ENCODE data around the gene SRGAP1.

Gene SRGAP1

DNA sequence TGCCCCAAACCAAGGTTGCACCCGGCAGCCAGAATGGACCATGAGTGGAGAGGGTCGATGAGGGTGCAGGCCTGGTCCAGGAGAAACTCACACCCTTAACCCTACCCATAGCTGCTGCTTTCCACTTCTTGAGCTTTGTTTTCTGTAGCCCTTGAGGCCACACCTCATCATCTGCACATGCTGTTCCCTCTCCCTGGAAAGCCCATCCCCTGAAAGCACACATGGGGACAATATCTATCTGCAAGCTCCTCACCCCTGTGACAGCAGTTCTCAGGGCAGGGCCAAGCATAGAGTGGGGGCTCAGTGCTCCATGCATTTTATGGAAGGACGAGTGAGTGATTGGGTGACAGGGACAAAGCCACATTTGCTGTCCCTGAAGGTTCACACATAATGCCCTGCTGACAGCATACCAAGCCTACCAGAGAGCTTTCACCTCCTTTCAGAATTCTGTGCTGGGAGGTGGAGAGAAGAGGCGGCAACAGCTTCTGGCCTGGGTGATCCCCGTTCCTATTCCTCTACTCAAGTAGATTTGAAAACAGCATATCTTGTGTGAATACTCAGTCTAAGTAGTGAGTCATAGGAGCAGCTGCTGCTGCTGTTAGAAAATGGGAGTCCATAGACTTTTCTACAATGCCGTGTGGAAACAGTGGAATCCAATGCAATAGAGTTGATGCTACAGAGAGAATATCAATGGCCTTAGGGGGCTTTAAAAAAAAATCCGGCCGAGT is 44.6 kb downstream of the SRGAP1 start:
- Histone ChIP-seq H3K4me1 (peaks cover 18% of the 10 kb centered on the region), H3K4me3 (no peak overlapping the region), H3K9me3 (no peaks in the 10 kb centered on the region), H3K36me3 (replicated peaks) (no peaks in the 10 kb centered on the region), H3K27me3 (ENCODE audit: low read depth) (no peaks in the 10 kb centered on the region)
- DNase-seq (ENCODE audit: low spot score in 2 of 2): no peak
- in situ Hi-C loops (cut with MboI; ENCODE audit: low sequenced_read_pairs): no loop called here

DNA sequence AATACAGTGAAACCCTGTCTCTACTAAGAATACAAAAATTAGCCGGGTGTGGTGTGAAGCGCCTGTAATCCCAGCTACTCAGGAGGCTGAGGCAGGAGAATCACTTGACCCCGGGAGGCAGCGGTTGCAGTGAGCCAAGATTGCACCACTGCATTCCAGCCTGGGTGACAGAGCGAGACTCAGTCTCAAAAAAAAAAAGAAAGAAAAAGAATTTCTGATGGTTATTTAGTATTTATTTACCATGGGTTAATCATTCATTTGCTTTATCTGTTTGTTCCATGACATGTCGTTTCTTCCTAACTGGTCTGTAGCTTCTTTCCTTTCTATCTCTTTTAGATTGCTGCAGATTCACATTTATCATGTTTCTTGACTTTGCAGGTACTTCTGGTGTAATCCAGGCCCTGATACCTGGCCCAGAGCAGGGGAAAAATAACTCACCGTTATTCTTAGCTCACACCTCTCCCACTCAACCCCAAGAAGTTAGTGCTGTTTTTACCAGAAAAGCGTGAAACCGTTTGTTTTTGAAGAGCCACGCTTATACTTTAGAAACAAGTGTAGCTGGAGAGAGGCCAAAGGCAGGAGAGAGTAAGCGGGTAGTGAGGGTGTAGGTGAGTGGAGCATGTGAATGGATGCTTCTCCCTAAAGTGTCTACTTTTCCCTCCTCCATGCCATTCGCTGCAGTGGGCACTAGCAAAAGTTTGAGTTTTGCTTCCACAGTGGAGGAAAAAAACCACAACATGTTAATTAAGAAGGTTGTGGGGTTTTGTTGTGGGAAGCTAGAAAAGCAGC is 45.4 kb downstream of the SRGAP1 start:
- in situ Hi-C loops (cut with MboI; ENCODE audit: low sequenced_read_pairs): no loop called here
- peaks cover 19% of the 10 kb centered on the region for H3K4me1 ChIP-seq
- H3K9me3 ChIP-seq: no peaks in the 10 kb centered on the region
- no peak overlapping the region for H3K4me3 ChIP-seq
- no peak for DNase-seq (ENCODE audit: low spot score in 2 of 2)
- H3K27me3 ChIP-seq (ENCODE audit: low read depth): no peaks in the 10 kb centered on the region
- no peaks in the 10 kb centered on the region for H3K36me3 ChIP-seq (replicated peaks)

DNA sequence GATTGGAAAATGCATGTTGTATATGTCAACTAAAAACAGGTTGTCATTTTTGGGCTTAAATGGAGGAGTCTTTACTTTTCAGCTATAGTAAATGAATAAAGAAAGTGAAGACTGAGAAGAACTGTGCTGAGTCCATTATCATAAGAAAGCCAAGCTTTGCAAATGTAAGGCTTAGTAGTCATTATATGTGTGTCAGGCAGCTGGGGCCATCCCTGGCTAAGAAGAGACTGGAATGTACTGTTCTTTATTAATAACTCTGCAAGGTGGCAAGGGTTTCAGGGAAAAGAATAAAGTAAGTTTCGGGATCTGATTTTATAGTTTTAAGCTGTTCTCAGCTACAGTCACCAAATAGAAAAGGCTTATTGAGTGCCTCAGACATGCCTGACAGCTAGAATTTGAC is 48.7 kb downstream of the SRGAP1 start:
- DNase-seq (ENCODE audit: low spot score in 2 of 2): peak; percentile 81 to 100
- Histone ChIP-seq H3K27me3 (ENCODE audit: low read depth) (no peaks in the 10 kb centered on the region), H3K9me3 (no peaks in the 10 kb centered on the region), H3K36me3 (replicated peaks) (no peaks in the 10 kb centered on the region), H3K4me1 (peaks cover 38% of the 10 kb centered on the region), H3K4me3 (no peak overlapping the region)
- in situ Hi-C loops (cut with MboI; ENCODE audit: low sequenced_read_pairs): no loop called here

DNA sequence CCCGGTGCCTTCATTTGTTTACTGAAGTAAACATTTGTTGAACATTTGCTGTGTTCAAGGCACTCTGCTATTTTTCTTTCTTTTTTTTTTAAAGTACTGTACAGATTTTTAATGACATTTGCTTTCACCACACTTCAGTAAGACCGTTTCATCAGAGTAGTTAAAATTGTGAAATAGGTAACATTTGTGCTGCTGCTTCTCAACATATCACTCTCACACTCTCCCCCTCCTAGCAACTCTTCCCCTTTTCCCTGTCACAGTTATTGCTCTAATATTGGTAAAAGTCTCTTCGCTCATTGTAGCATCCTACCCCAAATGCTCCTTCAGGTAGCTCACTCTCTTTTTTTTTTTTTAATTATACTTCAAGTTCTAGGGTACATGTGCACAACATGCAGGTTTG is 49.6 kb downstream of the SRGAP1 start:
- Histone ChIP-seq H3K9me3 (no peaks in the 10 kb centered on the region), H3K36me3 (replicated peaks) (no peaks in the 10 kb centered on the region), H3K4me1 (peaks cover 38% of the 10 kb centered on the region), H3K4me3 (no peak overlapping the region), H3K27me3 (ENCODE audit: low read depth) (no peaks in the 10 kb centered on the region)
- in situ Hi-C loops (cut with MboI; ENCODE audit: low sequenced_read_pairs): no loop called here
- DNase-seq (ENCODE audit: low spot score in 2 of 2): no peak

DNA sequence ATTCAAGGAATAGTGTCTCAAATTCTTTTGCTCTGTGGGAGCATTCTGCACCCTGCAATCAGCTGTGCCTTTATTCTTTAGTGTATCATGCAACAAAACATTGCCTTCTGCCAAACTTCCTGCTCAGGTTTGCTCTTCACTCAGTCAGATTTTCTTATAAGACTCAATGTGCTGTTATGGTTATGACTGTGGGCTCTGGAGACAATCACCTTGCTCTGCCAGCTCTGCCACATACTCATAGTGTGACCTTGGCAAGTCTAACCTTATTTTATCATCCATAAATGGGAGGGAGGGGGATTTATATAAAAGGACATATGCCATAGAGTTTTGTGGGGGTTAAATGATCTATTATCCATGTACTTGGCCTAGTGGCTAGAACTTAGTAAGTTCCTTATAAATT is 51.3 kb downstream of the SRGAP1 start:
- in situ Hi-C loops (cut with MboI; ENCODE audit: low sequenced_read_pairs): no loop called here
- peaks cover 39% of the 10 kb centered on the region for H3K4me1 ChIP-seq
- no peaks in the 10 kb centered on the region for H3K9me3 ChIP-seq
- no peak for DNase-seq (ENCODE audit: low spot score in 2 of 2)
- H3K4me3 ChIP-seq: no peak overlapping the region
- no peaks in the 10 kb centered on the region for H3K36me3 ChIP-seq (replicated peaks)
- no peaks in the 10 kb centered on the region for H3K27me3 ChIP-seq (ENCODE audit: low read depth)

DNA sequence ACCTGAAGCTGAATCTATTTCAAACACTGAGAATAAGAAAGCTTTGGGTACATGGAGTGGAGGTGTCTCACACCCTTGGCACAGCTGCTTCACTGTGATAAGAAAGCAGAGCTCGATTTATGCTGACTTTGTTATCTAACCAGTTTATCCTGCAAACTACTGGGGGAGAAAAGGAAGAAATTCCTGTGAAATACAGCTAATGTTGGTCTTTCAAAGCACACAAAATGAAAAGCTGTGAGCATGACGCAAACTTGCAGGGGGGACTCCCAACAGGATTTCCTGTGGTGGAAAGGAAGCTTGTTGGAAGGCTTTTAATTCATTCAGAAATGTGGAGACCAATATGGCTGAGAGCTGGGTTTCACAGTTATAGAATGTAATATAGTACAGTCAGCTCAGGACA is 53.4 kb downstream of the SRGAP1 start:
- in situ Hi-C loops (cut with MboI; ENCODE audit: low sequenced_read_pairs): no loop called here
- no peaks in the 10 kb centered on the region for H3K36me3 ChIP-seq (replicated peaks)
- no peak overlapping the region for H3K4me3 ChIP-seq
- peaks cover 38% of the 10 kb centered on the region for H3K4me1 ChIP-seq
- no peak for DNase-seq (ENCODE audit: low spot score in 2 of 2)
- no peaks in the 10 kb centered on the region for H3K9me3 ChIP-seq
- H3K27me3 ChIP-seq (ENCODE audit: low read depth): no peaks in the 10 kb centered on the region

DNA sequence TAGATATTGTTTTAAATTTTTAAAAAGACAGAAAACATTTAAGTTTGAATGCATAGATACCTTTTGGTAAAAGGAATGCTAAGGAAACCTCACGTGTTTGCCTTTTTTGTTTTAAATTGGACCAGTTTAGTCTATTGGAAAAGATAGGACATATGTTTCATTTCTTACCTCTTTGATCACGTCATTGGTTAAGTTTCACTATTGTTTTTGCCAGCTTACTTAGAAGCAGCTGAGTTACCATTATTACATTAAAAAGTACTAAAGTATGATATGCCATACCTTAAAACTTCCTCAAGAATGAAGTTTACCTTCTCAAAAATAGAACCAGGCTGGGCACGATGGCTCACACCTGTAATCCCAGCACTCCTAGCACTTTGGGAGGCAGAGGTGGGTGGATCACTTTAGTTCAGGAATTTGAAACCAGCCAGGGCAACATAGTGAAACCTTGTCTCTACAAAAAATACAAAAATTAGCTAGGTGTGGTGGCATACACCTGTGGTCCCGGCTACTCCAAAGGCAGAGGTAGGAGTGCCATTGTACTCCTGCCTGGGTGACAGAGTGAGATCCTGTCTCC is 54.4 kb downstream of the SRGAP1 start:
- Histone ChIP-seq H3K9me3 (no peaks in the 10 kb centered on the region), H3K4me1 (peaks cover 33% of the 10 kb centered on the region), H3K4me3 (no peak overlapping the region), H3K36me3 (replicated peaks) (no peaks in the 10 kb centered on the region), H3K27me3 (ENCODE audit: low read depth) (no peaks in the 10 kb centered on the region)
- DNase-seq (ENCODE audit: low spot score in 2 of 2): no peak
- in situ Hi-C loops (cut with MboI; ENCODE audit: low sequenced_read_pairs): no loop called here

DNA sequence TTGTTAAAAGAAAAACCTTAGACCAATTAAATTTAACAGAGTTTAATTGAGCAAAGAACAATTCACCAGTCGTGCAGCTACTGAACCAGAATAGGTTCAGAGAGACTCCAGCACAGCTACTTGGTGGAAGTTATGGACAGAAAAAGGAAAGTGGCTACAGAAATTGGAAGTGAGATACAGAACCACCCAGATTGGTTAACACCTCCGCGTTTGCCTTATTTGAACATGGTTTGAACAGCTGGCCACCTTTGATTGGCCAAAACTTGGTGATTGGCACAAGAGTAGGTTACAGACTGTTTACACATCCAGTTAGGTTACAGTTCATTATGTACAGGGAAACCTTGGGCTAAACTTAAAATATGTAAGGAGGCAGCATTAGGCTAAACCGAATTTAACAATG is 54.9 kb downstream of the SRGAP1 start:
- no peaks in the 10 kb centered on the region for H3K9me3 ChIP-seq
- no peaks in the 10 kb centered on the region for H3K27me3 ChIP-seq (ENCODE audit: low read depth)
- peaks cover 31% of the 10 kb centered on the region for H3K4me1 ChIP-seq
- no peak overlapping the region for H3K4me3 ChIP-seq
- no peaks in the 10 kb centered on the region for H3K36me3 ChIP-seq (replicated peaks)
- in situ Hi-C loops (cut with MboI; ENCODE audit: low sequenced_read_pairs): no loop called here
- no peak for DNase-seq (ENCODE audit: low spot score in 2 of 2)

DNA sequence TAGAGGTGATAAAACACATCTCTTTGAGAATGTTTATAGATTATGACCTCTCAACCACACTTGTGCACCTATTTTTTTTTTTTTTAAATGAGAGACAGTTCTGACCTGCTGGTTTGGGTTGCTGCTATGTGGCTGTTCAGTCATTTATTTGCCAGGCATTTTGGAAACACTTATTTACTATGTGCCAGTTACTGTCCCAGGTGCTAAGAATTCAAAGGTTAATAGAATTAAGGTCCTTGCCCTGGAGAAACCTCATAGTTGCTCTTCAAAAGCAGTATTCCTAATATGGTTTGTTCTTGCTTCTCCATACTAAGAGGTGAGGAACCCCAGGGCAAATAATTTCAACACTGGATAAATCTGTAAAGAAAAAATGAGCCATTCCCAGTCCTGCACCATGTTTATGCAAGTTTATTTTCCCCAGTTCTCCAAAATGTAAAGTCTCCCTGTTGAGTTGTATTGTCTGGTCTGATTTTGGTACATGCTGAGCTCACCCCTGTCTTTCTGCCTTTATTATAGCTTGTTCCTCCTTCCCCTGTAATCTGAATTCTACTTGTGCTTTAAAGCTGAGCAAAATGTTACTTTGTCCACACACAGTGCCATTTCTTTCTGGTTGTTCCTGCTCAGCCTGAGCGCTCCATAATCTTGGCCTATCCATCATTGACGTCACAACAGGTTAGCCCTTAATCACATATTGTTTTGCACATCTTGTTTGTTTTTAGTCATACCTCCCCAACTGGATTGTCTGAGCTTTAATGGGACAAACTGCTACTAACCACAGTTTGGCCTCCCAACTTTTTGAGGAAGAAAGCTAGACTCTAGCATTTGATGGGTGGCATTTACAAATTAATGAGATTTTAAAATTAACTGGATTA is 56.7 kb downstream of the SRGAP1 start:
- H3K27me3 ChIP-seq (ENCODE audit: low read depth): no peaks in the 10 kb centered on the region
- no peak for DNase-seq (ENCODE audit: low spot score in 2 of 2)
- in situ Hi-C loops (cut with MboI; ENCODE audit: low sequenced_read_pairs): no loop called here
- H3K9me3 ChIP-seq: peaks cover 3% of the 10 kb centered on the region; the same call in 1 of the 2 replicates
- H3K4me3 ChIP-seq: no peak overlapping the region
- no peaks in the 10 kb centered on the region for H3K36me3 ChIP-seq (replicated peaks)
- H3K4me1 ChIP-seq: peaks cover 34% of the 10 kb centered on the region

DNA sequence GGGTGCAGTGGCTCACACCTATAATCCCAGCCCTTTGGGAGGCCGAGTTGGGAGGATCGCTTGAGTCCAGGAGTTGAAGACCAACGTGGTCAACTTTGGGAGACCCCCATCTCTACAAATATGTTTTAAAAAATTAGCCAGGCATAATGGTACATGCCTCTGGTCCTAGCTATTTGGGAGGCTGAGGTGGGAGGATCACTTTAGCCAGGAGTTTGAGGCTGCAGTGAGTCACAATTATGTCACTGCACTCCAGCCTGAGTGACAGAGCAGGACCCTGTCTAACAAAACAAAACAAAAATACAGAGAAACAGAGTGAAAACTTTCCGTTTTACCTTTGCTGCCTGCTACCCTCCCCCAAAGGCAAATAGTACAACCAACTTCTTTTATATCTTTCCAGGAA is 60.2 kb downstream of the SRGAP1 start:
- peaks cover 24% of the 10 kb centered on the region for H3K4me1 ChIP-seq
- in situ Hi-C loops (cut with MboI; ENCODE audit: low sequenced_read_pairs): no loop called here
- DNase-seq (ENCODE audit: low spot score in 2 of 2): no peak

DNA sequence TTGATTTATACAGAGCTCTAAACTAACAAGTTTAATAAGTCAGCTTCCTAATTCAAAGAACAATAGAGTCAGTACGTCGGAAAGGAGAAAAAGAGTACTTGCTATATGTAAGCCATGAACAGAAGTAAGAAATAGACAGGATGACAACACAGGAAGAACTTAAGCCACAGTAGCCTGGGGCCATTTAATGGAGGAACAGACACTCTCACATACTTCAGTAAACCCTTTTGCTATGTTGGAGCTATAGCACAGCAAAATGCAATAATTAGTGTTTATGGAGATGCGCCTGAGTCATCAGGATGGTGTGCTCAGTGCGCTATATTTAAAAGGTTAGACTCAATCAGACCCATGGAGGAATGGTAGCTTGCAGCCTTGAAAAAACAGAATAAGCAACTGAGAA is 61.0 kb downstream of the SRGAP1 start:
- H3K4me1 ChIP-seq: peaks cover 32% of the 10 kb centered on the region
- peak in 1 of 2 experiments; percentile 29 for DNase-seq (ENCODE audit: low spot score in 2 of 2)
- peaks cover 3% of the 10 kb centered on the region; the same call in 1 of the 2 replicates for H3K9me3 ChIP-seq
- in situ Hi-C loops (cut with MboI; ENCODE audit: low sequenced_read_pairs): no loop called here
- no peaks in the 10 kb centered on the region for H3K36me3 ChIP-seq (replicated peaks)
- no peaks in the 10 kb centered on the region for H3K27me3 ChIP-seq (ENCODE audit: low read depth)
- no peak overlapping the region for H3K4me3 ChIP-seq

More for the DNA sequence above, 60.2 kb downstream of the SRGAP1 start:
- H3K36me3 ChIP-seq (replicated peaks): no peaks in the 10 kb centered on the region
- H3K9me3 ChIP-seq: peaks cover 3% of the 10 kb centered on the region; the same call in 1 of the 2 replicates
- no peak overlapping the region for H3K4me3 ChIP-seq
- H3K27me3 ChIP-seq (ENCODE audit: low read depth): no peaks in the 10 kb centered on the region

DNA sequence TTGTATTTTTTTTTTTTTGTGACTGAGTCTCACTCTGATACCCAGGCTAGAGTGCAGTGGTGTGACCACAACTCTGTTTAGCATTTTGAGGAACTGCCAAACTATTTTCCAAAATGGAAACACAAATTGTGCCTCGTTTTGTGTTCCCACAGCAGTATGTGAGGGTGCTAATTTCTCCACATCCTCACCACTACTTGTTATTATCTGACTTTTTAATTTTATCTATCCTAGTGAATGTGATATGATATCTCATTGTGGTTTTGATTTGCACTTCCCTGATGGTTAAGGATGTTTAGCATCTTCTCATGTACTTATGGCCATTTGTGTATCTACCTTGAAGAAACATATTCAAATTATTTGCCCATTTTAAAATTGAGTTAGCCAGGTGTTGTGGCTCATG is 62.4 kb downstream of the SRGAP1 start:
- in situ Hi-C loops (cut with MboI; ENCODE audit: low sequenced_read_pairs): no loop called here
- no peak overlapping the region for H3K4me3 ChIP-seq
- H3K27me3 ChIP-seq (ENCODE audit: low read depth): no peaks in the 10 kb centered on the region
- no peaks in the 10 kb centered on the region for H3K36me3 ChIP-seq (replicated peaks)
- DNase-seq (ENCODE audit: low spot score in 2 of 2): no peak
- H3K9me3 ChIP-seq: peaks cover 3% of the 10 kb centered on the region; the same call in 1 of the 2 replicates
- peaks cover 27% of the 10 kb centered on the region for H3K4me1 ChIP-seq

DNA sequence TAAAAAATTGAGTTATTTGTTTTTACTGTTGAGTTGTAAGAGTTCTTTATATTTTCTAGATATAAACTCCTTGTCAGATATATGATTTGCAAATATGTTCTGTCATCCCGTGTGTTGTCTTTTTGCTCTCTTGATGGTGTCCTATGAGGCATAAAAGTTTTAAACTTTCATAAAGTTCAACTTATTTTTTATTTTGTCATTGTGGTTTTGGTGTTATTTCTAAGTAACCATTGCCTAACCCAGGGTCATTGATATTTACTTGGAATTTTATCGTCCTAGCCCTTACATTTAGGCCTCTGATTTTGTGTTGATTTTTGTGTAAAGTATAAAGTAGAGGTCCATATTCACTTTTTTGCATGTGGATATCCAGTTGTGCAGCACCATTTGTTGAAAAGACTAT is 63.1 kb downstream of the SRGAP1 start:
- no peak overlapping the region for H3K4me3 ChIP-seq
- in situ Hi-C loops (cut with MboI; ENCODE audit: low sequenced_read_pairs): no loop called here
- H3K36me3 ChIP-seq (replicated peaks): no peaks in the 10 kb centered on the region
- peaks cover 3% of the 10 kb centered on the region; the same call in 1 of the 2 replicates for H3K9me3 ChIP-seq
- no peaks in the 10 kb centered on the region for H3K27me3 ChIP-seq (ENCODE audit: low read depth)
- peaks cover 24% of the 10 kb centered on the region for H3K4me1 ChIP-seq
- DNase-seq (ENCODE audit: low spot score in 2 of 2): no peak

All from HAP-1 (cell line).